ENCODE measurements around the gene UBE2D2. TPM values are rescaled to one million over a fixed set of nuclear protein-coding genes. Genes with fewer than 3 reads are reported as not detected.

UBE2D2 gene
- total RNA-seq, 1 donor from 2014 or later: 97.0 TPM

DNA sequence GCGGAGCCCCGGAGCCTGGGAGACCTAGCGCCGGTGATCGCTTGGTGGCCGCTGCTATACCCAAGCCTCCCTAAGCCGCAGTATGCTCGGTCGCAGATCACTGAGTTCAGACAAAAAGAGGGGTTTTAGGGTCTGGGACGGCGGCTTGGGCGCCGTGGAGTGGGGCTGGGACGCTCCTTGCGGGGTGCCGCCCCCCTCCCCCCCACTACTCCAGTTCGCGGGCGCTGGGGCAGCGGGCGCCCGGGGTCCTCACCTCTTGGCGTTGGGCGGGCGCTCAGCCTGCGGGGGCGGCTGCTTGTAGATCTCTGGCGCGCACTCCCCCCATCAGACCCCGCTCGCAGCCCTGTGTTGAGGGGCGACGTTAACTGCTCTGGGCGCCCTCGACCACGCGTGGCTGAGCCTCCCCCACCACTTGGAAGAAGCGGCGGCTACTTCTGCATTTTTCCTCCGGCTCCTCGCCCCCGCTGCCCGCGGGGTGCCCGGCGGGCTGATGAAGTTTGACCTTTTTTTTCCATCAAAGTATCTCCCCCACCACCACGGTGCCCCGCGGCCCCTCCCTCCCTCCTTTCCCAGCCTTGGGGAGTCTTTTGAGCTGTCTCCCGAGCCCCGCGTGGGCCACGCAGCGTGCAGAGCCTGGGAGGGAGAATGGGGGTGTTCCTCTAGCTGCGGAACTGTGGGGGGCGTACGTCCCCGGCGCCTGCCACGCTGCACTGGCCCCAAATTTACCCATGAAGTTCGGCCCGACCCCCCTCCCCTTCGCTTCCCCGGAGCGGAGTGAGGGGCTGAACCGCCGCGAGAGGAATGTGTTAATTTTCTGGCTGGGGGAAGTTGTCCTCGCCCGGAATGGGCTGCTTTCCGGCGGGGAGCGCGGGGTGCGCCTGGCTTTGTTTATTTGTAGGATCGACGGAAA lies 88.2 kb downstream of the UBE2D2 start:
- H3K4me3 ChIP-seq: peak overlapping the region; percentile 94
- H3K4me1 ChIP-seq: peaks cover 63% of the 10 kb centered on the region
- intact Hi-C loops (cut with DNase I): no loop called here
- peak overlapping the region; percentile 80 for H3K27ac ChIP-seq
- no peaks in the 10 kb centered on the region for H3K9me3 ChIP-seq
- TF ChIP-seq, protein P1, sequence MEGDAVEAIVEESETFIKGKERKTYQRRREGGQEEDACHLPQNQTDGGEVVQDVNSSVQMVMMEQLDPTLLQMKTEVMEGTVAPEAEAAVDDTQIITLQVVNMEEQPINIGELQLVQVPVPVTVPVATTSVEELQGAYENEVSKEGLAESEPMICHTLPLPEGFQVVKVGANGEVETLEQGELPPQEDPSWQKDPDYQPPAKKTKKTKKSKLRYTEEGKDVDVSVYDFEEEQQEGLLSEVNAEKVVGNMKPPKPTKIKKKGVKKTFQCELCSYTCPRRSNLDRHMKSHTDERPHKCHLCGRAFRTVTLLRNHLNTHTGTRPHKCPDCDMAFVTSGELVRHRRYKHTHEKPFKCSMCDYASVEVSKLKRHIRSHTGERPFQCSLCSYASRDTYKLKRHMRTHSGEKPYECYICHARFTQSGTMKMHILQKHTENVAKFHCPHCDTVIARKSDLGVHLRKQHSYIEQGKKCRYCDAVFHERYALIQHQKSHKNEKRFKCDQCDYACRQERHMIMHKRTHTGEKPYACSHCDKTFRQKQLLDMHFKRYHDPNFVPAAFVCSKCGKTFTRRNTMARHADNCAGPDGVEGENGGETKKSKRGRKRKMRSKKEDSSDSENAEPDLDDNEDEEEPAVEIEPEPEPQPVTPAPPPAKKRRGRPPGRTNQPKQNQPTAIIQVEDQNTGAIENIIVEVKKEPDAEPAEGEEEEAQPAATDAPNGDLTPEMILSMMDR (IDR thresholded peaks at IDR 0.05): no peak
- ATAC-seq (peak; percentile 2 to 20), DNase-seq (peak; percentile 71)
- H3K36me3 ChIP-seq: no peaks in the 10 kb centered on the region
- no peaks in the 10 kb centered on the region for H3K27me3 ChIP-seq (ENCODE audit: low read depth)

DNA sequence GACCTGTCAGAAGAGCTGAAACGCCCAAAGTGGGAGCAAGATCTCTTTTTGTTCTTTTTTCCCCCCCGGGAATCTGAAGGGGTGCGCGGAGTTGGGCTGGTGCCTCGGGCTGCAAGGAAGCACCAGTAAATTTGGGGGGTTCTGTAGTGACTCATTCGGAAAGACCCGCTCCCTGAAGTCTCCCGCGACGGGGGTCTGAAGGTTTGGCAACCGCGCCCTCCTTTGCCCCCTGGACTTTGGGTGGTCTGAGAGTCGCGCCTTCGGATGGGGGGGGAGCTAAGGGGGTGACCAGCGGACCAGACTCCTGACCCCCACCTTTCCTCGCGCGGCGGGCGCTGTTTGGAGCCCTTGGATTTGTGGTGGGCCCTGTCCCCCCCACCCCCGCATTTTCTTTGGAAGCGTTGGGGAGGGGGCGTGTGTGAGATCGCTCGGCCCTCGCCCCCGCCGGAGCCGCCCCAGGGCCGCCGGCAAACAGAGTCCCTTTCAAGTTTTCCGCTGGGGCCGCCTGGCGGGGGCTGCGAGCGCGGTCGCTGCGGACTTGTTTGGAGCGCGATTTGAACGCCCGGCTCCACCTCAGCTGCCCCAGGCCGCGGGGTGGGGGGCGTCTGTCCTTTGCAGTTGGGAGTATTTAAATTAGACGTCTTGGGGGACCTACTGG lies 89.0 kb downstream of the UBE2D2 start:
- Histone ChIP-seq H3K27me3 (ENCODE audit: low read depth) (no peaks in the 10 kb centered on the region), H3K9me3 (no peaks in the 10 kb centered on the region), H3K27ac (peak overlapping the region; percentile 80), H3K4me3 (peak overlapping the region; percentile 94), H3K4me1 (peaks cover 71% of the 10 kb centered on the region), H3K36me3 (no peaks in the 10 kb centered on the region)
- intact Hi-C loops (cut with DNase I): no loop called here
- no peak for ATAC-seq
- DNase-seq: peak; percentile 50
- TF ChIP-seq, protein P1 (IDR thresholded peaks at IDR 0.05): peak; percentile 33

DNA sequence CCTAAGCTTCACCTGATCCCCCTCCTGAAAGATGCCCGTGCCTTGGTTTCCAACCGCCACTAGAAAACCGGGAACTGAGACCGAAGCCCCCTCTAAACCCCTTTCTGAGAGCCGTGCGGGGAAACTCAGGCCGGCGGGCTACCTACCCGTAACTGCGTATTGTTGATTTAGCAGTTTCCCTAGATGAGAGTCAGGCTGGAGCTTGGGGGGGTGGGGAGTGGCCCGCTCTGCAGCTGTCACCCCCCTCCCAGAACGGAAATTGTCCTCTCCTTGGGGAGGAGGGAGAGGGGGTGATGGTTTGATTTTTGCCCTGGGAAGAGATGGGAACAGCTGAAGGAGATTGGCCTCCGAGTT lies 89.5 kb downstream of the UBE2D2 start:
- H3K27ac ChIP-seq: peak overlapping the region; percentile 80
- no peaks in the 10 kb centered on the region for H3K27me3 ChIP-seq (ENCODE audit: low read depth)
- TF ChIP-seq, protein P1 (IDR thresholded peaks at IDR 0.05): no peak
- H3K4me3 ChIP-seq: peak overlapping the region; percentile 94
- no peaks in the 10 kb centered on the region for H3K36me3 ChIP-seq
- H3K9me3 ChIP-seq: no peaks in the 10 kb centered on the region
- peaks cover 76% of the 10 kb centered on the region for H3K4me1 ChIP-seq
- ATAC-seq: no peak
- DNase-seq: peak; percentile 47
- intact Hi-C loops (cut with DNase I): no loop called here

- Histone ChIP-seq H3K27me3 (ENCODE audit: low read depth) (no peaks in the 10 kb centered on the region), H3K4me3 (peak overlapping the region; percentile 94), H3K27ac (peak overlapping the region; percentile 80), H3K36me3 (no peaks in the 10 kb centered on the region), H3K9me3 (no peaks in the 10 kb centered on the region), H3K4me1 (peaks cover 82% of the 10 kb centered on the region)
- DNase-seq (peak; percentile 75), ATAC-seq (peak; percentile 33)
- intact Hi-C loops (cut with DNase I): no loop called here
- TF ChIP-seq, protein P1 (IDR thresholded peaks at IDR 0.05): no peak
Observed at GRCh38 chr5:139651043-139651834, 90.1 kb downstream of the UBE2D2 start.

Data from lower lobe of right lung (tissue), 2 donors.